Activated T-cell treated with anti-CD3 and anti-CD28 coated beads, Interleukin-2, amount 50 U/mL, for 4 hours (primary cell): Measurements from ENCODE around the gene IRS1. TPM values are rescaled to one million over a fixed set of nuclear protein-coding genes. Genes with fewer than 3 reads are reported as not detected.

ENCODE experiments used
- ATAC-seq, 2 donors: fragments of 200-7000 bp; cut with Tn5 transposase; one replicate each; pipeline ENCODE4 v1.10.0; 2021
- DNase-seq: peaks from one replicate; pipeline ENCODE4 v3.0.0-alpha.2; 2020
- H3K27me3 Mint-ChIP-seq: one replicate; pipeline ENCODE4 v1.8.0; 2021; ENCODE audit warnings: low read depth, mixed read lengths
- H3K36me3 Mint-ChIP-seq: one replicate; pipeline ENCODE4 v1.8.0; 2022; ENCODE audit warnings: mixed read lengths; ENCODE audit not compliant: insufficient read depth
- H3K4me1 Mint-ChIP-seq: one replicate; pipeline ENCODE4 v1.8.0; 2021; ENCODE audit warnings: low read depth, mixed read lengths
- H3K4me3 Mint-ChIP-seq: one replicate; pipeline ENCODE4 v1.8.0; 2021; ENCODE audit warnings: mild to moderate bottlenecking, moderate library complexity, mixed read lengths
- H3K9me3 Mint-ChIP-seq: one replicate; pipeline ENCODE4 v1.8.0; 2021; ENCODE audit warnings: mixed read lengths
- total RNA-seq, 3 donors: library from RNA; stranded (reverse); gene quantifications; one replicate each; pipeline ENCODE4 v1.2.1, GENCODE V29; 2021

Gene IRS1
- total RNA-seq, 3 donors from 2014 or later, result 3.9 to 4.6 (median 4.6) TPM

DNA sequence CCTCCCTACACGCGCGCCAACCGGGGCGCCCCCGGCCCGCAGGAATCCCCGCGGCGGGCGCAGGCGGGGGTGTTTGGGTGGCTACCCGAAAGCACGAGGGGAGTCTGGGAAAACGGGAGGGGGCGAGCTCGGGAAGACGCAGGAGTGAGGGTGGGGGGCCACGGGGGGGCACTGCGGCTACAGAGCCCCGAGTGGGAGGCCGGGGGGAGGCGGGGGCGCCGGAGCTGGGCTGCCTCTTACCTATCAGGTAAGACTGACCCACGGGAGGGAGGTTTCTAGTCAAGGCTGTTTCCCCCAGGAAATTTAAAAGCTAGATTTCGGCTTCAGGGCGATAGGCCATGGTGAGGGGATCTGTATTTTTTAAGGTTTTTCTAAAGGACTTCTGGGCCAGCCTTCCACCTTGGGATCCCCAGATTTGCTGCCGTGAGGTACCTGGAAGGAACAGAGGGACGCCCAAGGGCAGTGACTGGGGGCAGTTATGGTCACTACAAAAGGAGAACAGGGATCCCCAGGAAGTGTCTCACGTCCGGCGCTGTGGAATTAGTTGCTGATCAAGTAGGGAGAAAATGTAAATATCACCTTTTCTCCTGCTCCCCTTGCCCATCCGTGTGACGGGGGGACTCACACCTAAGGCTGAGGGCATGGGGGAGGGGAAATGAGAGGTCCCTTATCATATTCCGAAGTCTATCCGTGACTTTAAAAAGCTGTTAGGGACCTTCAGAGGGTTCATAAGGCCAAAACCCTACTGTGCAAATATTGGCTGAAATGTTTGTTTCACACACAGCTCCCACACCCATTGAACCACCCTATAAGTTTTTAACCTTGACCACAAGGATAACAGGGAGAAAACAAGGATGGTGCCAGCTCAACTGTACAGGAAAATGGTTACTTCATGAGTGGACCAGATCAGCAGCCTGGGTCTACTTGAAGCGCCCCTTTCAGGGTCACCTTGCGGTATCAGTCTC is 638 bp upstream of the IRS1 start:
- H3K9me3 Mint-ChIP-seq, result no peaks in the 10 kb centered on the region
- no peak for ATAC-seq
- no peaks in the 10 kb centered on the region for H3K36me3 Mint-ChIP-seq
- peaks cover 27% of the 10 kb centered on the region for H3K4me1 Mint-ChIP-seq
- H3K27me3 Mint-ChIP-seq, result peaks cover 9% of the 10 kb centered on the region
- no peak for DNase-seq
- peak overlapping the region; percentile 82 for H3K4me3 Mint-ChIP-seq

DNA sequence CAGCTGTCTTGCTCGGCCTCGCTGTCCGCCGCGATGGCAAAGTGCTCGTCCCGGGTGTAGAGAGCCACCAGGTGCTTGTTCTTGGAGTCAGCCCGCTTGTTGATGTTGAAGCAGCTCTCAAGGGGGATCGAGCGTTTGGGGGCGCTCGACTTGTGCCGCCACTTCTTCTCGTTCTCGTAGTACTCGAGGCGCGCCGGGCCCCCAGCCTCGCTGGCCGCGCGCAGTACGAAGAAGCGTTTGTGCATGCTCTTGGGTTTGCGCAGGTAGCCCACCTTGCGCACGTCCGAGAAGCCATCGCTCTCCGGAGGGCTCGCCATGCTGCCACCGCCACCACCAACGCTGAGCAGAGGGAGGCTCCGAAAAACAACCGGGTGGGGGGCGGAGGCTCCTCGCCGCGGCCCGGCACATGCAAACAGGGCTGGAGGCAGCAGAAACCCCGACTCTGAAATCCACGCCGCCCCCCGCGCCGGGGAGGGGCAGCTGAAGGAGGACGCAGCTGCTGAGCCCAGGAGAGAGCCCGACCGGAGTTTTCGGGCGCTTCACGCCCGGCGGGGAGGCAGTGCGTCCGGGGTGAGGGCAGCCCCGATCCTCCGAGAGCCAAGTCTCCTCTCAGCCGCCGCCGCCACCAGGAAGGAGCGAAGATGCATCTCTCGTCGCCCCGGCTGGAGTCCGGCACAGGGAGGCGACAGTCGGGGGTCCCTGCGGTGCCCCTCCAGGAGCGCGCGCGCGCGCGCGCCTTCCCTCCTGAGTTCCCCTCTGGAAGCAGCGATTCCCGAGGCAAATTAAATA is 1.0 kb downstream of the IRS1 start:
- ATAC-seq (peak; percentile 24 to 25), DNase-seq (peak; percentile 45)
- Mint-ChIP-seq H3K36me3 (no peaks in the 10 kb centered on the region), H3K9me3 (no peaks in the 10 kb centered on the region), H3K4me3 (peak overlapping the region; percentile 81), H3K4me1 (peaks cover 34% of the 10 kb centered on the region), H3K27me3 (peaks cover 9% of the 10 kb centered on the region)

DNA sequence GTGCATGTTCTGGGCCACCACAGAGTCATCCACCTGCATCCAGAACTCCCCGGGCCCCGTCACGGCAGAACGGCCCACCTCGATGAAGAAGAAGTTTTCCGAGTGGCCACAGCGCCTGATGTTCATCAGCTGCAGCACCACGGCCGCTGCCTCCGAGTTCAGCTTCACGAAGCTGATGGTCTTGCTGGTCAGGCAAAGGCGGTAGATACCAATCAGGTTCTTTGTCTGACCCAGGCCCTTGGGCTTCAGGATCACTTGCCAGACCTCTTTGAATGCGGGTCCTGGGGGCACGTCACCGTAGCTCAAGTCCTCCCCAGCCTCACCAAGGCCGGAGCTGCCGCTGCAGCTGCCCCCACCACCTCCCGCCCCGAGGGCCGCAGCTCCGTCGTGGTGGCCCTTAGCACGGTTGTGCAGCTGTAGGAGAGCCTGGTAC is 1.6 kb downstream of the IRS1 start:
- Mint-ChIP-seq H3K4me3 (peak overlapping the region; percentile 81), H3K27me3 (peaks cover 4% of the 10 kb centered on the region), H3K36me3 (no peaks in the 10 kb centered on the region), H3K4me1 (peaks cover 38% of the 10 kb centered on the region), H3K9me3 (no peaks in the 10 kb centered on the region)
- DNase-seq (no peak), ATAC-seq (no peak)

DNA sequence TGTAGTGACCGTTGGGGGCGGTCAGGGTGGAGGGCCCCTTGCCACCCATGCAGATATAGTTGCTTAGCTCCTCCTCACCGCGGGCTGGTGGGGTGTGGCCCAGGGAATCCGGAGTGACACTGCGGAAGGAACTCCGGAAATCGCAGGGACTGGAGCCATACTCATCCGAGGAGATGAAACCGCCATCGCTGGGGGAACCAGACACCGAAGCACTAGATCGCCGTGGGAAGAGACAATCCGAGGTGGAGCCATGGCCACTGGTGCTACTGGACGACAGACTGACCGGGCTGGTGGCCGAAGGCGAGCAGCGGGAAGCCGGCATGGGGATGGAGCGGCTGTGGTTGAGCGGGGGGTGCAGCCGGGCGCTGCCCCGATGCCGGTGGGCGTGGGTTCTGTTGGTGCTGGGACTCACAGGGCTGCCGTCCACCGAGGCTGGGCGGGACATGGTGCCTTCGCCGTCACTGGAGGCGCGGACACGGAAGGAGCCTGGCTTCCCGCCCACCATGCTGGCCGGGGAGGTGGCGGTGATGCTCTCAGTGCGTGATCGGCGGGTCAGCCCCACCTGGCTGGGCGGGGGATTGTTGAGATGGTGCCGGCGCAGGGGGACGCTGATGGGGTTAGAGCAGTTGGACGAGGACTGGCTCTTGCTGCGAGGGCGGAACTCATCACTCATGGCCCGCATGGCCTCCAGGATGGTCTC is 2.2 kb downstream of the IRS1 start:
- Mint-ChIP-seq H3K4me1 (peaks cover 39% of the 10 kb centered on the region), H3K36me3 (no peaks in the 10 kb centered on the region), H3K9me3 (no peaks in the 10 kb centered on the region), H3K27me3 (peaks cover under 1% of the 10 kb centered on the region), H3K4me3 (peak overlapping the region; percentile 53)
- no peak for ATAC-seq
- DNase-seq, result no peak

DNA sequence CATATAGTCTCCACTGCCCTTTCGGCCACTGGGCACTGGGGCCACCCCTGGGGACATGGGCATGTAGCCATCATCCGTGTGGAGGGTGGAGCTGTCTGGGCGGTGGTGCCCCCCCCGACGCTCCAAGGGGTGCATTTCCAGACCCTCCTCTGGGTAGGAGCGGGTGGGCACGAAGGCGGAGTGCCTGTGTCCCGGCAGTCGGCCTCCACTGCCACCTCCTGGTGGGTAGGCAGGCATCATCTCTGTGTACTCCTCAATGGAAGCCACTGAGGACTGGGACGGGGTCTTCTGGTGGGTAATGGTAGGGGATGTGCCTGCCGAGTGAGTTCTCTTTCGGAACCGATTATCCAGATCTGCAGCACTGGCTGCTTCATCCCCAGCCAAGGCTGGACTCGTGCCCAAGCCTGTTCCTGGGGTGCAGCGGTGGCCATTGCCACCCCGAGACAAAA is 2.8 kb downstream of the IRS1 start:
- no peaks in the 10 kb centered on the region for H3K36me3 Mint-ChIP-seq
- no peak for ATAC-seq
- H3K27me3 Mint-ChIP-seq, result no peaks in the 10 kb centered on the region
- H3K4me1 Mint-ChIP-seq, result peaks cover 43% of the 10 kb centered on the region
- no peaks in the 10 kb centered on the region for H3K9me3 Mint-ChIP-seq
- H3K4me3 Mint-ChIP-seq, result no peak overlapping the region
- DNase-seq, result no peak

DNA sequence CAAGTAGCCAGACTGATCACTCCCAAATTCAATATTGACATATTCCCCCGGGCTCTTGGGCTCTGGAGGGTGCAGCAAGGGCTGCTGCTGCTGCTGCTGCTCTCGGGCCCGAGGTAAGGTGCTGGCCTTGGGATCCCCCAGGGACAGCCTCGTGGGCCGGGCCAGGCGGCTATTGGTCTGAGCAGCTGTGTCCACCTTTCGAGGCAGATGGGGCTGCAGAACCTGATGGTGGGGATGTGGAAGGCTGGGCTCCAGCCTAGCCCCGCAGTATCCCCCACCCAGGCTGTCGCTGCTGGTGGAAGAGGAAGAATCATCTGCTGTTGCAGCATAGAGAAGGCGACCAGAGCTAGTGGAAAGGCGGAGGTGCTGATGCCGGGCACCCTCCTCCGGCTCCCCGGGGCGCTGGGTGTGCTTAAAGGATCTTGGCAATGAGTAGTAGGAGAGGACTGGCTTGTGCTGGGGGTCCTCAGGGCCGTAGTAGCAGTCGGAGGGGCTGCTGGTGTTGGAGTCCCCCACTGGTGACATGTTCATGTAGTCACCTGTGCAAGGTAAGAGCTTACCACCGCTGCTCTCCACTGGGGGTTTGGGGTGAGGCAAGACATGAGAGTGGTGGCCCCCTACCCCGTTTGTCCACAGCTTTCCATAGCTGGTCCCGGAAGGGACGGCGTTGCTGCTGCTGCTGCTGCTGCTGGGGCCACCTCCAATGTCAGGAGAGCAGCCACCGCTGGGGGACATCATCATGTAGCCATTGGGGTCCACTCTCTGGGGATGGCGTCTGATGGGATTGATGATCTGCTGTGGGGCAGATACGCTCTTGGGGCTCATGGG is 3.4 kb downstream of the IRS1 start:
- no peaks in the 10 kb centered on the region for H3K36me3 Mint-ChIP-seq
- ATAC-seq, result no peak
- peak overlapping the region; percentile 7 for H3K4me3 Mint-ChIP-seq
- H3K9me3 Mint-ChIP-seq, result no peaks in the 10 kb centered on the region
- H3K4me1 Mint-ChIP-seq, result peaks cover 39% of the 10 kb centered on the region
- H3K27me3 Mint-ChIP-seq, result no peaks in the 10 kb centered on the region
- DNase-seq, result no peak

DNA sequence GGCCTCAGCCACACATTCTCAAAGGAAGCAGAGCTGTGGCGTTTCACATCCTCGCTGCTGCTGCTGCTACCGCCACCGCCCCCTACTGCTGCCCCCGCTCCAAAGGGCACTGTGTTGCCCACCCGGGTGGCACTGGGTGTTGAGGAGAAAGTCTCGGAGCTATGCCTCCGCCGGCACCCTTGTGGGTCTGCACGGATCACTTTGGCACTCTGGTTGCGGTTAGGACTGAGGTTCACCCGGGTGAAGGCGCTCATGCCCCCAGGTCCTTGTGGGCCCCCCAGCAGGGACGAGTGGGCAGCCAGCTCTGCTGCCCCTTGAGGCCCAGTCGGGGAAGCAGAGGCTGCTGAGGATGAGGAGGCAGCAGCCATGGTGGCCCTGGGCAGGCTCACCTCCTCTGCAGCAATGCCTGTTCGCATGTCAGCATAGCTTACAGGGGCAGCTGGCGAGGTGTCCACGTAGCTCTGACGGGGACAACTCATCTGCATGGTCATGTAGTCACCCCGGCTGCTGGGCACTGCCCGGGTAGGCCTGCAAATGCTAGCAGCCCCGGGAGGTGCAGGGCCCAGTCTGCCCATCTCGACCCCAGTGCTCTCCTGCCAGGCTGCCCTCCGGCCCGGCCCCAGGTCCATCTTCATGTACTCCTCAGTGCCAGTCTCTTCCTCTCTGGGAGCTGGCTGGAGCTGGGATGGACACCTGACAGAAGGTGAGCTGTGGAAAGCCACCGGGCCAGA is 4.2 kb downstream of the IRS1 start:
- Mint-ChIP-seq H3K36me3 (no peaks in the 10 kb centered on the region), H3K4me1 (peaks cover 40% of the 10 kb centered on the region), H3K27me3 (no peaks in the 10 kb centered on the region), H3K9me3 (no peaks in the 10 kb centered on the region), H3K4me3 (no peak overlapping the region)
- DNase-seq, result no peak
- ATAC-seq, result no peak

DNA sequence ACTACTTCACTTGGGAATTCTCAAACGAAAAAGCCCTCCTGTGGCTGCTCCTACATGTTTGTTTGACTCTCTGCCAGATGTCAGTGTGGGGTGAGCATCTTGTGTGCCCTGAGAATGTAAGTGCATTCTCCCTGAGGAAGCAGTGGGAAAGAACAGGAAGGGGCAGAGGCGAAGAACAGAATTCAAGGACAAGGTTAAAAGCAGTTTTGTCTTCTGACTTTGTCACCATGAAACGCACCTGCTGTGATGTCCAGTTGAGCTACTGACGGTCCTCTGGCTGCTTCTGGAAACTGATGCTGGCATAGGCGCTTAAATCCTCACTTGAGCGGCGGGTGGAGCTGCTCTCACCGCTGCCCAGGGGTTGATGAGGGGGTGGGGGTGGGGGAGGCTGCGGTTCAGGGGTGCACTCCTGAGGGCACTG is 4.9 kb downstream of the IRS1 start:
- DNase-seq (no peak), ATAC-seq (no peak)
- Mint-ChIP-seq H3K4me3 (peak overlapping the region; percentile 0), H3K4me1 (peaks cover 41% of the 10 kb centered on the region), H3K36me3 (no peaks in the 10 kb centered on the region), H3K27me3 (no peaks in the 10 kb centered on the region), H3K9me3 (no peaks in the 10 kb centered on the region)

DNA sequence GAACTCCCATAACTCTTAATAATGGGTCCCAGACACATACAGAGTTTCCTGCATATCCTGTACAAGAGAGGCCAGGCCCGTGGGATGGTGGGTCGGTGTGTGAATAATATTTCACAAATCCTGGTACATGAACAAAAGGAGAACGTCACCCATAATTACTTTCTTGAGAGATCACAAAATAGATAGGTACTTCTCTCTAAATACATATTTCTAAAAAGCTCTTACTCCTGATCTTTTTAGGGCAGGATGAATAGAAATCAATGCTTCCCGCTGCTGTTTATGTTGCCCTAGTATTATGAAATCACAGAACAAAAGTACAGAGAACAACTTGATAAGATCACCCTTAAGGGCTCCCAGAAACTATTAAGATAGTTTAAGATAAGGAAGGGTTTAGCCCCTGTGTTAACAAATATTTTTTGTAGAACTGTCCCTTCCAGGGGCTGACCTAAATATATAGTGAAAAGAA is 5.4 kb downstream of the IRS1 start:
- no peaks in the 10 kb centered on the region for H3K36me3 Mint-ChIP-seq
- peak overlapping the region; percentile 0 for H3K4me3 Mint-ChIP-seq
- H3K4me1 Mint-ChIP-seq, result peaks cover 43% of the 10 kb centered on the region
- no peaks in the 10 kb centered on the region for H3K9me3 Mint-ChIP-seq
- ATAC-seq (no peak), DNase-seq (no peak)
- no peaks in the 10 kb centered on the region for H3K27me3 Mint-ChIP-seq

DNA sequence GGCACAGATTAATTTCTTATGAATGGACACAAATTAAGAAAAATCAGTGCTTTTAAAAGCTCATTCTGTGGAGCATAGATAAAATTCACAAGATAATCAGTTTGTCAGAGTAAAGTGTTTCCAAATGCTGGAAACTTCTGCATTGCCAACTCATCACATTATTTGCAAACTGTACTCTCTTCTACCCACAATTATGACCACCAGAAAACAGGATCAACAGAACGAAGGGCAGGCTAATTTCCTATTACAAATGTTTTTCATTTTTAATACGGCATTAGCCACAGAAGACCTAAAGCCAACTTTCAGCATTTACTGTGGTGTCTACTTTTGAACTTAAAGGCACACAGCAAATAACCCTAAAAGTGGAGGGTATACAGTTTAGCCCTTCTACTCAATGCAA is 6.0 kb downstream of the IRS1 start:
- DNase-seq, result no peak
- ATAC-seq, result no peak
- Mint-ChIP-seq H3K9me3 (no peaks in the 10 kb centered on the region), H3K4me3 (no peak overlapping the region), H3K27me3 (no peaks in the 10 kb centered on the region), H3K36me3 (no peaks in the 10 kb centered on the region), H3K4me1 (peaks cover 49% of the 10 kb centered on the region)

DNA sequence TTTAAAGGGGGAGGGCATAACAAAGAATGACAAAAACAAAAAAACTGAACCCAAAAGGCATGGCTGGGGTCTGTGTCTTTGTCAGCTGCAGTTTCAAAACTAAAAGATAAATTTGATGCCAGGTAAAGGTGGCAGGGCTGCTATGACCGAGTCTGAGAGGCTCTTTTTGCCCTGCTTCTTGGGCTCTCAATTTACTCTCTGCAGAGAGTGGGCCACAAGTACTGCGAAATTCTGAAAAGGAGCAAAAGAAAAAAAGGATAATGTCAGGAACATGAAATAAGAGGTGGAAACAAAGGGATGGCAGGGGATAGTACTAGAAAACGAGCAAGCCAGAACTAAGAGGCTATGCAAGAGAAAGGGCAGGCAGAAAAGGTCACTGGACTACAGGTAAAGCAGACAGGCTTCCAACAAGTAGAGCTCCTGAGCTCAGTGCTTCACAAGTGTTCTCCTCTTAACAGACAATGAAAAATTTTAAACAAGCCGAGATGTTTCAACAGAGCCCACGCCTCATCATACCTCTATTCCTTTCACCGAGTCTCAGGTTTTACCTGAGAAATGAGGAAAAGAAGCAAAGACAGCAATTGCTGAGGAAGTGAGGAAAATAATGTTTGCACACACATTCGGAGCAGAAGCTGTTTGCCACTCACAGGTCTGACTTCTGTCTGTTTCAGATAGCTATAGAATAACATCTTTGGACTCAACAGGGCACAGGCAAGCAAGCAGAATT is 7.3 kb downstream of the IRS1 start:
- DNase-seq, result no peak
- no peak for ATAC-seq
- no peaks in the 10 kb centered on the region for H3K27me3 Mint-ChIP-seq
- H3K4me3 Mint-ChIP-seq, result peak overlapping the region; percentile 79
- H3K9me3 Mint-ChIP-seq, result no peaks in the 10 kb centered on the region
- no peaks in the 10 kb centered on the region for H3K36me3 Mint-ChIP-seq
- H3K4me1 Mint-ChIP-seq, result peaks cover 58% of the 10 kb centered on the region

DNA sequence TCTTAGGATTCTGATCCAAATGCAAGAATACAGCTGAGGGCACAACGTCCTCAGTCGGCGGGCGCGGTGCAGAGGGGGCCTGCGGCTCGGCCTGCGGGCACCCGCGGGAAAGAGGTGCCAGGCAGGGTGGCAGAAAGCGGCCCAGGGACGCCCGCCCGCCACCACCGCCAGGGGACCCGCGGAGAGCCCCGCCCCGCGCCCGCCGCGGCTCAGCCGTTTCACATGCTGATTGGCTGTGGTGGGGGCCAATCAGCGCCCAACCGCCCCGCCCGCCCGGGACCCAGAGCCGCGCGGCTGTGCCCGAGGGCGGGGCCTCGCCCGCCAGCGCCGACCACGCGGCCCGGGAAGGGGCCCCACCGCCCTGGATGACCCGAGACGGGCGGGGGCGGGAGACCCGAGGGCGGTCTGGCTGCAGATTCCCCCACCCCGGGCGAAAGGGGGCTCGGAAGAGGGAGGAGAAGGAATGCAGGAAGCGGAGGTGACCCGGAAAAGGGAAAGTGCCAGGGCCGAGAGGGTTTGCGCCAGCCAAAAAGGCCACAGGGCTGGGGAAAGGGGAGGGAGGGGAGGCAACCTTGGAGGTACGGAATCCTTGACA is 8.0 kb downstream of the IRS1 start:
- ATAC-seq (peak; percentile 98 to 99), DNase-seq (peak; percentile 92)
- Mint-ChIP-seq H3K36me3 (no peaks in the 10 kb centered on the region), H3K9me3 (no peaks in the 10 kb centered on the region), H3K27me3 (no peaks in the 10 kb centered on the region), H3K4me3 (peak overlapping the region; percentile 89), H3K4me1 (peaks cover 63% of the 10 kb centered on the region)
